OCI-LY3 (cell line): ENCODE measurements around the gene KCTD8.

Source experiments
- EZH2phosphoT487 ChIP-seq: fragments of 200-600 bp; shearing (Covaris generic); IDR thresholded peaks from 2 replicates; pipeline ENCODE4 v1.6.1; 2018; ENCODE audit warnings: antibody characterized with exemption, mixed run types, low read depth
- TF ChIP-seq, protein P1 (sequence below): fragments of 200-600, 300-600 bp; sonication (generic); IDR thresholded peaks from 2 replicates; pipeline ENCODE4 v1.5.1; 2014; ENCODE audit warnings: antibody characterized with exemption, low read length, low read depth

DNA sequence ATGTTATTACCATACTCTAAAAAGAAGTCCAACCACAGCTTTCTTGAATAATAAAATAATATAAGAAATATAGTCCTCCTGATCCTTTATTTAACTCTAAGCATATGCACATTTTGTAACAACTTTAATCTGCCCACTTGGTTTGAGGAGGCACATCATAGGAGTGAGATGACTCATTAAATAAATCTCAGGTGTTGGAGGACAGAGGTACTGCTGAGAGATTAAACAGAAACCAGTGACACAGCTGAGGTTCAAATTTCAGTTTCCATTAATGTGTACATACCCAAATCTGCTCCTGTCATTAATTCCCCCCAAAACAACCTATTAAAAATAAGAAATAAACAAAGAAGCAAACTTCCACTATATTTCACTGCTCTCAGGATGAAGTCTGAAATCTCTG lies 211.0 kb downstream of the KCTD8 start:
- TF ChIP-seq, protein P1, sequence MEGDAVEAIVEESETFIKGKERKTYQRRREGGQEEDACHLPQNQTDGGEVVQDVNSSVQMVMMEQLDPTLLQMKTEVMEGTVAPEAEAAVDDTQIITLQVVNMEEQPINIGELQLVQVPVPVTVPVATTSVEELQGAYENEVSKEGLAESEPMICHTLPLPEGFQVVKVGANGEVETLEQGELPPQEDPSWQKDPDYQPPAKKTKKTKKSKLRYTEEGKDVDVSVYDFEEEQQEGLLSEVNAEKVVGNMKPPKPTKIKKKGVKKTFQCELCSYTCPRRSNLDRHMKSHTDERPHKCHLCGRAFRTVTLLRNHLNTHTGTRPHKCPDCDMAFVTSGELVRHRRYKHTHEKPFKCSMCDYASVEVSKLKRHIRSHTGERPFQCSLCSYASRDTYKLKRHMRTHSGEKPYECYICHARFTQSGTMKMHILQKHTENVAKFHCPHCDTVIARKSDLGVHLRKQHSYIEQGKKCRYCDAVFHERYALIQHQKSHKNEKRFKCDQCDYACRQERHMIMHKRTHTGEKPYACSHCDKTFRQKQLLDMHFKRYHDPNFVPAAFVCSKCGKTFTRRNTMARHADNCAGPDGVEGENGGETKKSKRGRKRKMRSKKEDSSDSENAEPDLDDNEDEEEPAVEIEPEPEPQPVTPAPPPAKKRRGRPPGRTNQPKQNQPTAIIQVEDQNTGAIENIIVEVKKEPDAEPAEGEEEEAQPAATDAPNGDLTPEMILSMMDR = no peak
- TF ChIP-seq EZH2phosphoT487 = no peak
